Measurements from ENCODE around the gene PACRG. TPM values are rescaled to one million over a fixed set of nuclear protein-coding genes. Genes with fewer than 3 reads are reported as not detected.

The PACRG gene
- total RNA-seq, 5 donors from 2014 or later (not counting 1 experiment from before 2014, with no cell fraction given) = 0.20 to 3.0 (median 1.2) TPM; not detected in 1

DNA sequence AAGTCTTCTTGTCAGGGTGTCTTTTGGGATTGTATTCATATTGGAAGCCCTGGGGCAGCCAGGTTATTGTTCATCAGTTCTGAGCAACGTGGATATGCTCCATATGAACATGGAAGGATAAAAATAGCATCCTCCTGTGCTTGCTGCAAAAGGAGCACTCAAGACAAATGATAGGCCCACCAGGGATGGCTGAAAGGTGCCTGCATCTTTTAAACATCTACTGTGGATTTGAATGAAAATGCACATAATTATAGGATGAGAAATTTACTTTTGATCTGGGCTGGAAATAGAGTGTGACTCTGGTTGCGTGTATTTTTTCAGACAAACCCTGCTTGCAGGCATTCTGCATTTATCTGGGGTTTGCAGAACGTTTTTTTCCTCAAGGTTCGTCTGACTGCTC lies 299.1 kb downstream of the PACRG start:
- ATAC-seq (replicated peaks in 1 of 4) = no peak

DNA sequence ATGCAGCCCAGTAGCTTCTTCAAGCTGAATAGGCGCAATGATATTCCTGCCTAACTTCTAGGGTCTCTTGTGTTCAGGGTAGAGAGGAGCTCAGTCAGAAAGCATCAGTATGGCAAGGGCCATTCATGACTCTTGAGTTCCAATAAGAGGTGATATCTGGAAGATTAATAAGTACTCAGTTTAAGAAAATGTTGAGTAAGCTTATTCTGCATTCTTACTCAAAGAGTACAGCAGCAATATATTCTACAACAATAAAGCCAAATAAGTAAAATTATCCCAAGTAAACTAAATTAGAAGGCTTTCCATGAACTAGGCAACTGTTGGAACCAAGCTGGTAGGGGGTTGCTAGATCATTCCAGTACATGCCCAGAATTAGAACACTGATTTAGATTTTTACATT lies 303.2 kb downstream of the PACRG start:
- DNase-seq = no peak
- ATAC-seq (replicated peaks in 1 of 4) = no peak
- Mint-ChIP-seq H3K4me3 (no peak overlapping the region), H3K27ac (no peak overlapping the region), H3K27me3 (no peaks in the 10 kb centered on the region), H3K36me3 (no peaks in the 10 kb centered on the region), H3K9me3 (peaks cover 0 to 7% (median 5%) of the 10 kb centered on the region in 3 donors), H3K4me1 (no peaks in the 10 kb centered on the region)
- POLR2A ChIA-PET = no interaction called here
- CTCF ChIA-PET = no interaction called here
- no peaks in the 10 kb centered on the region for H3K9me3 ChIP-seq
- WGBS (ENCODE audit: insufficient coverage) = 60% methylated on average over 1 of the region's 1 CpG
- no peak overlapping the region for H3K4me3 ChIP-seq (ENCODE audit: control insufficient read depth in 1 of 2, extremely low read depth in 1 of 2, low read length in 1 of 2)
- no peak overlapping the region for H3K27ac ChIP-seq (ENCODE audit: low read length)
- peaks cover 0 to 4% of the 10 kb centered on the region in 2 experiments for H3K27me3 ChIP-seq (replicated peaks in 1 of 2; ENCODE audit: control insufficient read depth in 2 of 2, extremely low read depth in 1 of 2, insufficient read depth in 2 of 2, low read length in 1 of 2)
- H3K36me3 ChIP-seq (ENCODE audit: control insufficient read depth in 2 of 2, extremely low read depth in 1 of 2, insufficient read depth in 1 of 2, low read length in 1 of 2) = no peaks in the 10 kb centered on the region
- H3K4me1 ChIP-seq (ENCODE audit: control insufficient read depth in 1 of 2, extremely low read depth in 1 of 2, insufficient read depth in 2 of 2, low read length in 2 of 2) = no peaks in the 10 kb centered on the region

More for the DNA sequence above, 299.1 kb downstream of the PACRG start:
- Mint-ChIP-seq H3K4me3 (no peak overlapping the region), H3K4me1 (no peaks in the 10 kb centered on the region), H3K36me3 (no peaks in the 10 kb centered on the region), H3K9me3 (peaks cover 9 to 25% (median 20%) of the 10 kb centered on the region in 3 donors), H3K27me3 (no peaks in the 10 kb centered on the region), H3K27ac (no peak overlapping the region)
- Histone ChIP-seq H3K4me1 (ENCODE audit: control insufficient read depth in 1 of 2, extremely low read depth in 1 of 2, insufficient read depth in 2 of 2, low read length in 2 of 2) (no peaks in the 10 kb centered on the region), H3K9me3 (no peaks in the 10 kb centered on the region), H3K27me3 (replicated peaks in 1 of 2; ENCODE audit: control insufficient read depth in 2 of 2, extremely low read depth in 1 of 2, insufficient read depth in 2 of 2, low read length in 1 of 2) (peaks cover 0 to 4% of the 10 kb centered on the region in 2 experiments), H3K4me3 (ENCODE audit: control insufficient read depth in 1 of 2, extremely low read depth in 1 of 2, low read length in 1 of 2) (no peak overlapping the region), H3K36me3 (ENCODE audit: control insufficient read depth in 2 of 2, extremely low read depth in 1 of 2, insufficient read depth in 1 of 2, low read length in 1 of 2) (no peaks in the 10 kb centered on the region), H3K27ac (ENCODE audit: low read length) (no peak overlapping the region)
- POLR2A ChIA-PET = no interaction called here
- CTCF ChIA-PET = no interaction called here
- DNase-seq = no peak
- WGBS (ENCODE audit: insufficient coverage) = no CpG with 5 or more reads among the region's 4 CpGs

DNA sequence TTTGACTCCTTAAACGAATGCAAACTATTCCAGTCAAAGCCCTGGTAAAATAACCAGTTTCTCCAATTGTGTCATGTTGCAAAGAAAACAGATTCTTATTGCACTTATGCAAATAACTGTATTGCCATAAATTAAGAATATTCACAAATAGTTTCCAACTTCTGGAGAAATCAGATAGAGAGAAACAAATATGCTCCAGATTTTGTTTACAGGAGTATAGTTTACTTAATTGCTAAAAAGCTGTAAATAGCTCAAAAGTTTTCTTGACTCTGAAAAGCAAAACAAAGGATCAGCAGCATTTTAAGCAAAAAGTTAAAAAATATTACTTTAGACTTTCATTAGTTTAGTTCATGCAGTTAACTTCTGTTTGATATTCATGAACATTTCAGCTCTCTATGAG lies 304.2 kb downstream of the PACRG start:
- no peaks in the 10 kb centered on the region for H3K36me3 Mint-ChIP-seq
- H3K4me3 Mint-ChIP-seq = no peak overlapping the region
- ChIA-PET POLR2A (no interaction called here), CTCF (no interaction called here)
- H3K4me1 ChIP-seq (ENCODE audit: control insufficient read depth in 1 of 2, extremely low read depth in 1 of 2, insufficient read depth in 2 of 2, low read length in 2 of 2) = no peaks in the 10 kb centered on the region
- H3K4me3 ChIP-seq (ENCODE audit: control insufficient read depth in 1 of 2, extremely low read depth in 1 of 2, low read length in 1 of 2) = no peak overlapping the region
- no peak overlapping the region for H3K27ac ChIP-seq (ENCODE audit: low read length)
- no peak overlapping the region for H3K27ac Mint-ChIP-seq
- no peak for DNase-seq
- H3K27me3 Mint-ChIP-seq = no peaks in the 10 kb centered on the region
- H3K27me3 ChIP-seq (replicated peaks in 1 of 2; ENCODE audit: control insufficient read depth in 2 of 2, extremely low read depth in 1 of 2, insufficient read depth in 2 of 2, low read length in 1 of 2) = peaks cover 0 to 4% of the 10 kb centered on the region in 2 experiments
- ATAC-seq (replicated peaks in 1 of 4) = no peak
- no peaks in the 10 kb centered on the region for H3K36me3 ChIP-seq (ENCODE audit: control insufficient read depth in 2 of 2, extremely low read depth in 1 of 2, insufficient read depth in 1 of 2, low read length in 1 of 2)
- peaks cover 0 to 7% (median 7%) of the 10 kb centered on the region in 3 donors for H3K9me3 Mint-ChIP-seq
- no peaks in the 10 kb centered on the region for H3K4me1 Mint-ChIP-seq
- no CpG with 5 or more reads among the region's 1 CpG for WGBS (ENCODE audit: insufficient coverage)
- H3K9me3 ChIP-seq = no peaks in the 10 kb centered on the region

DNA sequence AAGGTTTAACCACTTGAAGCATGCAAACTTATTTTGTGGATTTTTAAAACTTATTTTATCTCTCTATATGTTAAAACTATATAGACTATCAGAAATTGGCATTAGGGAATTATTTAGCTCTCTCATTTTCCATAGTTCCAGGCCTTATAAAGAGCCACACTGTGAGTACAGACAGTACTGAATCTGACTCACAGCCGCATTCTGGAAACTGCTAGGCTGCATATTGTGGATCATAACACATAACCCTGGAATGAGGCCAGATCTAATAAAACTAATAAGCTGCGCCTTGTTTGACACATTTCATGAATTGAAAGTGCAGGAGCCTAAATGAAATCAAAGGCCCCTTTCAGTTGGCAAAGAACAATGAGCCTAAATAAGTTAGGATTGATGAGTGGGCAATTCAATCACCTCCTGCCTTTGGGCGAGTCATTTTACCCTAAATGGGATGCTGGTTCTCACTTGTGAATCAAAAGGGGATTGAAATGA lies 308.4 kb downstream of the PACRG start:
- DNase-seq (no peak), ATAC-seq (replicated peaks in 1 of 4) (no peak)
- ChIA-PET CTCF (no interaction called here), POLR2A (no interaction called here)
- Histone ChIP-seq H3K36me3 (ENCODE audit: control insufficient read depth in 2 of 2, extremely low read depth in 1 of 2, insufficient read depth in 1 of 2, low read length in 1 of 2) (no peaks in the 10 kb centered on the region), H3K27me3 (replicated peaks in 1 of 2; ENCODE audit: control insufficient read depth in 2 of 2, extremely low read depth in 1 of 2, insufficient read depth in 2 of 2, low read length in 1 of 2) (no peaks in the 10 kb centered on the region), H3K4me1 (ENCODE audit: control insufficient read depth in 1 of 2, extremely low read depth in 1 of 2, insufficient read depth in 2 of 2, low read length in 2 of 2) (no peaks in the 10 kb centered on the region), H3K27ac (ENCODE audit: low read length) (no peak overlapping the region), H3K9me3 (no peaks in the 10 kb centered on the region), H3K4me3 (ENCODE audit: control insufficient read depth in 1 of 2, extremely low read depth in 1 of 2, low read length in 1 of 2) (no peak overlapping the region)
- Mint-ChIP-seq H3K27me3 (no peaks in the 10 kb centered on the region), H3K36me3 (no peaks in the 10 kb centered on the region), H3K9me3 (peaks cover 8 to 16% (median 14%) of the 10 kb centered on the region in 3 donors), H3K4me3 (no peak overlapping the region), H3K4me1 (no peaks in the 10 kb centered on the region), H3K27ac (no peak overlapping the region)
- 69% methylated on average over 2 of the region's 3 CpGs for WGBS (ENCODE audit: insufficient coverage)

DNA sequence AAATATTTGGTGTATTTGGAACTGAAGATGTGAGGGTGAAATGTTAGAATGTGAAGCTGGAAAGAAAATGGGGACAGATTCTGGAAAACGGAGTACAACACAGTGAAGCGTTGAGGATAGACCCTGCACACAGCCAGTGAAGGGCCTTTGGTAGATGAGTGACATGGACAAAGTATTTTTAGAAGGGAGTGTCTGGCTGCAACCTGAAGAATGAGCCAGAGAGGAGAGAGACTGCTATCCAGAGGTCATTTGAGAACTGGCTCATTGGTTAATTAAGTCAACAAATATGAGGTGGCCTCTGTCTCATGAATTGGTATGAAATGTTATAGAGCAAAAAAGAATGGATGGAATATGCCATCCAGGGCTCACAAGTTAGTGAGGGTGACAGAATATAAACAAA lies 310.5 kb downstream of the PACRG start:
- no peaks in the 10 kb centered on the region for H3K27me3 Mint-ChIP-seq
- no peaks in the 10 kb centered on the region for H3K36me3 Mint-ChIP-seq
- ChIA-PET POLR2A (no interaction called here), CTCF (no interaction called here)
- H3K4me1 ChIP-seq (ENCODE audit: control insufficient read depth in 1 of 2, extremely low read depth in 1 of 2, insufficient read depth in 2 of 2, low read length in 2 of 2) = no peaks in the 10 kb centered on the region
- no peaks in the 10 kb centered on the region for H3K36me3 ChIP-seq (ENCODE audit: control insufficient read depth in 2 of 2, extremely low read depth in 1 of 2, insufficient read depth in 1 of 2, low read length in 1 of 2)
- H3K9me3 ChIP-seq = no peaks in the 10 kb centered on the region
- H3K27ac ChIP-seq (ENCODE audit: low read length) = no peak overlapping the region
- no peak overlapping the region for H3K27ac Mint-ChIP-seq
- H3K9me3 Mint-ChIP-seq = peaks cover 7 to 16% (median 15%) of the 10 kb centered on the region in 3 donors
- no peak overlapping the region for H3K4me3 Mint-ChIP-seq
- no peak overlapping the region for H3K4me3 ChIP-seq (ENCODE audit: control insufficient read depth in 1 of 2, extremely low read depth in 1 of 2, low read length in 1 of 2)
- DNase-seq = no peak
- H3K4me1 Mint-ChIP-seq = no peaks in the 10 kb centered on the region
- no peaks in the 10 kb centered on the region for H3K27me3 ChIP-seq (replicated peaks in 1 of 2; ENCODE audit: control insufficient read depth in 2 of 2, extremely low read depth in 1 of 2, insufficient read depth in 2 of 2, low read length in 1 of 2)
- ATAC-seq (replicated peaks in 1 of 4) = no peak
- WGBS (ENCODE audit: insufficient coverage) = 75% methylated on average over 2 of the region's 2 CpGs

DNA sequence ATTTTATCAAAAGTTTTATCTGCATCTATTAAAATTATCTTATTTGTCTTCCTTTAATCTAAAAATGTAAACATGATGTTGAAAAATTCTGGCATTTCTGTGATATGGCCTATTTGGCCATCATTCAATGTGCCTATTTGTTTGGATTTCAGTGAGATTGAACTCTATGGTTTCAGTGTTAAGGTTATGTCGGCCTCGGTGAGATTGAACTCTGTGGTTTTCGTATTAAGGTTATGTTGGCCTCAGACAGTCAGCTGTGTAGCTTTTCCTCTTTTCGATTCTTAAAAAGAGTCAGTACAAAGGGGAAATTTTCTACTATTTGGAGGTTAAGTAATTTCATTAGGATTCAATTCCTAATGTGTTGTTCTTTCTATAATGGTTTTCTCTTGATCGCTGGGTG lies 320.6 kb downstream of the PACRG start:
- H3K4me3 ChIP-seq (ENCODE audit: control insufficient read depth in 1 of 2, extremely low read depth in 1 of 2, low read length in 1 of 2) = no peak overlapping the region
- no peaks in the 10 kb centered on the region for H3K4me1 ChIP-seq (ENCODE audit: control insufficient read depth in 1 of 2, extremely low read depth in 1 of 2, insufficient read depth in 2 of 2, low read length in 2 of 2)
- WGBS (ENCODE audit: insufficient coverage) = no CpG with 5 or more reads among the region's 5 CpGs
- H3K36me3 ChIP-seq (ENCODE audit: control insufficient read depth in 2 of 2, extremely low read depth in 1 of 2, insufficient read depth in 1 of 2, low read length in 1 of 2) = no peaks in the 10 kb centered on the region
- ChIA-PET CTCF (interaction anchor here in 1 of 2 donors (0.6 kb wide), 1 partner anchor 25 kb away, joined by 3 read pairs; no protein-coding TSS in a partner anchor), POLR2A (no interaction called here)
- Mint-ChIP-seq H3K4me1 (no peaks in the 10 kb centered on the region), H3K27me3 (no peaks in the 10 kb centered on the region), H3K36me3 (no peaks in the 10 kb centered on the region), H3K4me3 (no peak overlapping the region), H3K27ac (no peak overlapping the region), H3K9me3 (peaks cover 11 to 21% (median 15%) of the 10 kb centered on the region in 3 donors)
- no peak overlapping the region for H3K27ac ChIP-seq (ENCODE audit: low read length)
- ATAC-seq (replicated peaks in 1 of 4) (no peak), DNase-seq (no peak)
- no peaks in the 10 kb centered on the region for H3K27me3 ChIP-seq (replicated peaks in 1 of 2; ENCODE audit: control insufficient read depth in 2 of 2, extremely low read depth in 1 of 2, insufficient read depth in 2 of 2, low read length in 1 of 2)
- H3K9me3 ChIP-seq = no peaks in the 10 kb centered on the region
